HG03064 (cell line): ENCODE measurements around the gene CNMD.

Experiments used
- ATAC-seq: cut with Tn5 transposase; IDR thresholded peaks from one replicate; pipeline ENCODE4 v1.9.1; 2021; ENCODE audit warnings: low read depth; ENCODE audit not compliant: unreplicated experiment

CNMD gene

DNA sequence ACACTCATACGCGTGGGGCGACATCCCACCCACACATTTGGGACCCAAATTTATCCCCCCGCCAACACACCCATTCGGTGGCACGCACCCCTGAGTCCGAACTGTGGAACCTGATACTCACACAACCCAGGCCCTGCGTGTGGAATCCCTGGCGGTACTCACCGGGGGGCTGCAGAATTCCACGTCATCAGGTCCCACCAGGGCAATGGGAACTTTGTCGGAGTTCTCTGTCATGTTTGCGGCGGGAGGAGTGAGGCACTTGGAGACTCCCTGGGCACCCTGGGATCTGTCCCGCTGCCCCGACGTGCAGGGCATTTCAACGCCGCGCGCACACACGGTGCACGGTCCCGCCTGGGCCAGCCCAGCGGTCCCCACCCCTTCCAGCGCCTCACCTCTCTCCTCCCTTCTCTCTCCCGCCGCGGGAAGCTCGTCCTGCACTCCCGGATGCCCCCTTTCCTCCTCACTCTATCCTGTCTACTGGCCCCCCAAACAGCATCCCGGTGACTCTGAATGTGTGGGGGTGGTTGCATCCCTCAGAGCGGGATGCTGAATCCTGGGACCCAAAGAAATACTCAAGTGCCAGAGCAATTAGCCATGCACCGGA lies at the start of gene CNMD:
Gene CNMD, minus strand, starts transcription at position 353 of the 604 bp plus-strand sequence. Its CDS starts 119 bp downstream, at position 234.
- no peak for ATAC-seq

DNA sequence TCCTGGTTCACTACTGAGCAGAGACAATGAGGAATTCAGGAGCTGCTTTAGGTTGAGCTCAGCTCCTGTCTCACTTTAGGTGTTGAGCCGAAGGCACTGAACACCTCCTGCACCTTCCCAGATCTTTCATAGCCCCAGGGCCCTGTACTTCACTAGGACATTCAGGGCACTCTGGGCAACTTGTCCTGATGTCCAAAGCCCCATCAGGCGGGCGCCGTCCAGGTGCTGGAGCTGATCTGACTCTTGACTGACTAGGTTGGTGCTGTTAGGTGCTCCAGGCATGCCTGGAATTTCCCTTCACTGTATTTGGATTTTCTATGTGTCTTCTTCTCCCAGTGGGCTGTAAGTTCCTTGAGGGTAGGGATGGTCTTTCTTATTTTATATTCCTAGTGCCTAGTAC lies 48.4 kb upstream of the CNMD start:
- ATAC-seq = no peak

DNA sequence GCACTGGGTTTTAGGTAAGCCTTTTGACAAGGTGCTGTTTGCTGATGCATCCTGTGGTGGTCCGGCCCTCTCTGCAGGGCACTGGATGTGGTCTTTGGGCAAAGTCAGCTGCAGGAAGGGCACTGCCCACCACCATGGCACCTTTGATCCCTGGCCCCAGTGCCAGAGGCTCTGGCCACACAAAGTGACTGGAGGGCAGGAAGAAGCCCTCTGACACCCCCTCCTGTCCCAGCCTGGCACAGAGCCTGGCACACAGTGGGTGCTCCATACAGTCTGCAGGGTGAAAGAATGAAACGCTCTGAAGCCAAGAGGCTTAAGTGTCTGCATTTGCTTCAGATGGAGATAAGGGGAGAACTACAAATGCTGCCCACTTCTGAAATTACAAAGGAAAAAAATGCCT lies 47.6 kb upstream of the CNMD start:
- ATAC-seq = no peak

DNA sequence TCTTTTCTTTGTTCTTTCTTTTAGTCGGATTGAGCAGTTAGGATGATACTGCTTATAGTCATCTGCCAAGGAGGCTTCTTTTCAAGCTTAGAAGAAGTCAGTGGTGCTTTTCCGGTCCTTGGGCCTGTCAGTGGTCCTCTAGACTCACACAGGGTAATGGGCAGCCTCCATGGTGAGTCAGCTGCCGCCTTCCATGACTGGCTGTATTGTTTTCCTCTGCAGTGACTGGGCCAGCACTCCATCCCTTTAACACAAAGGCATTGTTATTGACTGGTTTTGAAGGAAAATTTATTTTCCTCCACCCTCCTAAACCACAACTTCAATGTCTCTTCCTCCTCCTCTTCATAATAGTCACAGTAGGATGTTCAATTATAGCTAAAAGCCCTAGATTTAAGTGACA lies 47.1 kb upstream of the CNMD start:
- ATAC-seq = no peak

DNA sequence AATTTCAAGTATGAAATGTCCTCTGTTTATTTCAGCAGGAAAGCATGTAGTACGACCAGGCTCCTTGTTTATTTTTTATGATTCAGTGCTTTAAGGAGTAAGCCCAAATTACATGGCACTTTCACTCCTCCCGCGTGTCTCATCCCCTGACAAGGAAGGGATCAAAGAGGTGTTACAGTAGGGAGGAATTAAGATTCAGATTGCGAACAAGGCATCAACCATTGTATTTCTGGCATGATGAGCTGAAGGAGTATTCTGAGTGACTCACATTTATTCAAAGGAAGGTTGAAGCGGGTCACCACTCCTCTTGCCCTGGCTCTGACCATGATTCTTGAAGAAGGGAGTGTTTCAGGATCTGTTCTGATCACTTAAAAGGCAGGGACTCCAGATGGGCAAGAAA lies 46.1 kb upstream of the CNMD start:
- no peak for ATAC-seq

DNA sequence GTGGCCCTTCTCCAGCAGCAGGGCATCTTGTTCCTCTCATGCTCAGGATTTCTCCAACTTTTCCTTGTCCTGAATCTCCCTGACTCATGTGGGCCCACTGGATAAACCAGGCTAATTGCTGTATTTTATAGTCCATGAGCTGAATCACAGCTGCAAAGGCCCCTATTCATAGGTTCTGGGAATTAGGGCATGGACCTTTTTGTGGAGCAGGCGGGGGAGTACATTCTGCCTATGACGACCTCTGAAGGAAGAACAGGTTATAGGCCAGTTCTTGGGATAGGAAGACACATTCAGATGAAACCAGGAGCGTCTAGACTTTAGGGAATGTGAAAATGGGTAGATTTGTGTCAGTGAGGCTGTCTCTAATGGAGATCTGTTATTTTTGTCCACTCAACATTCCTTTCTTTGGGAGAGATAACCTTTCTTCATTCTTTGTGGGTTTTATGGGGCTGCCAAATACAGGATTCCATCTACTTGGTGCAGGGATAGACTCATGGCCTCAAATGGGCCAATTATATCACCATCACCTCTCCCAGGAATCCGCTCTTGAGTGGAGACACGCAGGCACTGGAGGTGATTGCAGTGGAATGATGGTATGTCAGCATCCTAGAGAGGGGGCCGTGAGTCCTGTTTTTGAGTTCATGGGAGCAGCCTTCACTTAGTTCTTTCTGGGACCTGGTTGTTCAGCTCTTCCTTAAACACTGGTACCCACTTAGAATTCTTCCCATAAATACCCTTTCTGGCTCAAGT lies 45.1 kb upstream of the CNMD start:
- no peak for ATAC-seq

DNA sequence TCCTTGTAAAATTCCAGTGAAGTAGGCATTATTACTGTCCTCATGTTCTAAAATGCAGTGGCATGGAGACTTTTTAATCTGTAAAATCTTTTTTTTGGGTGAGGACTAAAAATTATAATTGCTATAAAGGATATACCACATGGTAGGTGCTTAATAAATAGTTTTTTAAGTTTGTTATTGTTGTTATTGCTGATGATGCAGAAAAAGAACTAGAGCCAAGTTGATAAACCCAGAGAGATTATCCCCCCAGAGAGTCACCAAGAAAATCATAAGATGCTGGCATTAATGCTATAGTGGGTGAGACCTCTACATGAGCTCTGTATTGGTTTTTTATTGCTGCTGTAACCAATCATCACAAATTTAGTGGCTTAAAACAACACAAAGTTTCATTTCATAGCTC lies 44.3 kb upstream of the CNMD start:
- ATAC-seq = no peak

DNA sequence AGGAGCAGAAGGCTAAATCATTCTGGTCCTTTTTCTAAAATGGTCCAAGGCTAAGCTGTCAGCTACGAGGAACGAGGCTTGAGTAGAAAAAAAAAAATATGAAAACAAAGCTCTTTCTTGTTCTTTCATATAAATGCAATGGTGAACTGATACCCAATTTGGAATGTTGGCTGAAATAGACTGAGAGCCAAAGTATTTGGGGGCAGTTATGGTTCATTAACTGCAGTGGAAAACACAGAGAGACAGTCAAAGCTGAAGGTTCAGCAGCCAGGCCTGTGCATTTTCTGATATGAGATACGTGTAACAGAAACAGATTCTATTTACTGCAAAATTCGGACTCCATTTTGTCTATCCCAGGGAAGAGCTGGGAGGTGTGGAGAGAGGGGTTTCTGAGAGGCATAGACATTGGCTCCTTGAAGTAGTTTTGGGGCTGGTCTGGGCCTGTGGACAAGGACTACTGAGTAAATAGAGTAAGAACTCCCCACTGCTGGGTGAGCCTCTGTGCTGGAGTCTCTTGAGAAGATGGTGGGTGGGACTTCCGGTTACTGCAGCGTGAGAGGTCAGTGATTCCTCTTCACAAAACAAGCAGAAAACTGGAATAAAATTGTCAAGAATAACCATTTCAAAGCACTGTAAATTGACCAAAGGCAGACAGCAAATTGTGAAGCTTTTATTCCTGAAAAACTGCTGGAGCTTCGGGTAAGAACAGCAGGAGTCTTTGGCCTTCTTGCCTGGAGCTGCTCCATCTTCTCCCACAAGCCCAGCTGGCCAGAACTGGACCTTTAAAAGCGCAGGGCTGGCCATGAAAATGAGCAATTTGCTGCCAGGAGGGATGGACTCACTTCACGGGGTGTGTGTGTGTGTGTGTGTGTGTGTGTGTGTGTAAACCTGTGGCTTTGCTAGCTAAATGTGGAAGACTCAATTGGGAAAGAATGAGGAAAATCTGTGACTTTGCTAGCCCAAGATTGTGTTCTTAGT lies 43.1 kb upstream of the CNMD start:
- ATAC-seq = no peak

DNA sequence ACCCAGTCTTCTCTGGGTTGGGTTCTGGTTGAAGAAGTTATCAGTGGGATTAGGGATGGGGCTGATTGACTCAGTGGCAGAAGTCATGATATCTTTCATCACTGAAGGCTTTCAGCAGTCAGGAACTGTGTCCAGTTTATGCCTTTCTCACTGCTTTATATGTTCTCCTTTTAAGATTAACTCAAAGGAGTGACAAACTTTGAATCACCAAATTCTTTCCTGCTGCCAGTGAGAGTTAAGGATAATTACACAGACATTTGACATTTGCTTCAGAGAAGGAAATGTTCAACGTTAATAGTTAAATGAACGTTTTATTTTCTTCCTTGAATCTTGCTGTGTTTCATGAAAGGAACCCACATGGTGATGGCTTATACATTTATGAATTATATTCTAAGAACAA lies 41.0 kb upstream of the CNMD start:
- ATAC-seq = no peak

DNA sequence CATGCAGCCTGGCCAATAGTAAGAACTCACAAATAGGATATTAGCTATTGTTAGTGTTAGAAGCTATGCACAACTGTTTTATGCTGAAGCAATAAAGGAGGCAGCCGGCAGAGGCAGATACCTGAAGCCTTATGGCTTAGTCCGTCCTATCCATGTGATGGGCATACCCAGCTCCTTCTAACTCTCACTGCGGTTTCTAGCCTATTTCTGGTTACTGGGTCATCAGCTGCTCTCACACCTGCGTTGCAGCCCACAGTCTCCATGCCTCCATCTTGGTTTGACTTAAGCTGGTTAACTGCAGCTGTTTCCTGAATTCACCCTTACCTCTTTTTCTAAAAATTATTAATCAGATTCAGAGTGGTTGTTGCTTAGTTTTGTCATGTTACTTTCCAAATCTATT lies 40.5 kb upstream of the CNMD start:
- ATAC-seq = no peak

DNA sequence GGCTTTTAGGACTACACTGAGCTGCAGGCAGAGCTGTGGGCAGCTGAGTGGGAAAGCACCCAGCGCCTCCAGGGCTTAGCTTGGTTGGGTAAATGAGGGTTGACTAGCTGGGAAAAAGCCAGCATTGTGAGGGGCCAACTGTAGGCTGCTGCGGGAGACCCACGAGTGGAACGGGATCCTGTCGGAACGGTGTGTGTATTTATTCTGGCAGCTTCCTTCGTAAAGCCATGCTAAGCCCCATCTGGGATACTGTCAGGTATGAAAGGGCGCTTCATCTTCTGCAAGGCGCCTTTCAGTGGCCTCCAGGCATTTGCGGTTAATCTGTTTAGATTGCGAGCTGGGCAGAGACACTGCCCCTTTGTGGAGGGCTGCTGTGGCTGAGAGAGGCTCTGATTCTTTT lies 39.5 kb upstream of the CNMD start:
- ATAC-seq = no peak

DNA sequence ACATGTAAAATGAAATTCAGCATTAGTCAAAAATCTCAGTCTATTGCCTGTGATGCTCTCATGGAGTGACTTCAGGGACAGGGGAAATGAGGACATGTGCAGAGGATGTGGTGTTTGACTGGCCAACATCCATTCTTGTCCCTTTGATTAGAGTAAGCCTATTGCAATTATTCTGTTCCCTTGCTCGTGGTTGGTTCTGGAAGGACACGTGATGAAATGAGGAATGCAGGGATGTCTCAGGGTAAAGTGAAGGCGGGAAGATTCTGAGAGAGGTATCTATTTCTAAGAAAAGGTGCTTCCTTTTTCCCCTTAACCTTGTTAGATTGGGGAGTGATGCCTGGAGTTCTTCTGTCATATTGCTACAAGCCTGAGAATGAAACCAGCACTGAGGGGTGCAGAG lies 37.1 kb upstream of the CNMD start:
- no peak for ATAC-seq

DNA sequence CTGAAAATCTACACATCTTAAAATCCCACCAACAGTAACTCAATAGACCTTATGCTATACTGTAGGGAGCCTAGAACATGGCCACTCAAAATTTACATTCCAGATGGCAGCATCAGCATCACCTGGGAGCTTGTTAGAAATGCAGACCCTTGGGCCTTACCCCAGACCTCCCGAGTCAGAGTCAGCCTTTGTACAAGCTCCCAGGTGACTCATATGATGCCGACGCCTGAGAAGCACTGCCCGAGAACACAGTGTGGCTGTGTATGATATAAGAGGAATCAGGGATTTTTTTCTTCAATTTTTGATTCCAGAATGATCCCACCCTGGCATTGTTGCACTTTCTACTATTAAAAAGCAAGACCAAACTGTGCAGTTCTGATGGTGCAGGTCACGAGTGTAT lies 35.9 kb upstream of the CNMD start:
- no peak for ATAC-seq

DNA sequence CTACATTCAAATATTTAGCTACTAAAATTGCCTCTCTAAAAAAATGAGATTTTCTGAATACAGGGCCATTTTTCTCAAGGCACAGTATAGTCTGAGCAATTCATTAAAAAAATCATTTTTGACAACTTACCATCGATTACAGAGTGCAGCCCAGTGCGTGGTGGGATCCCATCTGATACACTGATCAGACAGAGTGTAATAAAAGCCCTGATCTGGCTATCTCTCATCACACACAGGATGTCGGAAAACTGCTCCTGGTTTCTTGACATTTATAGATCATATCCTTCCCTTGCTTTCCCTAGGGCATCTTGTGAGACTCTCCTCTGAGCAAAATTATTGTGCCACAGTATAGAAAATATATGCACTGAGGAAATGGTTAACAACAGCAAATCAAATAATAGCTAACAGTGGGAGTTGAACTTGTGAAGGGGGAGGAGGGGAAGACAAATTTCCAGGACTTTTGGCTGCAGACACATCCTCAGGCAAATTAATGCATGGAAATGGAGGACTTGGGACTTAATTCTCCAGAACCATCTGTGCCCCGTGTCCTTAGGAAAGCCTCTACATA lies 28.4 kb upstream of the CNMD start:
- no peak for ATAC-seq

DNA sequence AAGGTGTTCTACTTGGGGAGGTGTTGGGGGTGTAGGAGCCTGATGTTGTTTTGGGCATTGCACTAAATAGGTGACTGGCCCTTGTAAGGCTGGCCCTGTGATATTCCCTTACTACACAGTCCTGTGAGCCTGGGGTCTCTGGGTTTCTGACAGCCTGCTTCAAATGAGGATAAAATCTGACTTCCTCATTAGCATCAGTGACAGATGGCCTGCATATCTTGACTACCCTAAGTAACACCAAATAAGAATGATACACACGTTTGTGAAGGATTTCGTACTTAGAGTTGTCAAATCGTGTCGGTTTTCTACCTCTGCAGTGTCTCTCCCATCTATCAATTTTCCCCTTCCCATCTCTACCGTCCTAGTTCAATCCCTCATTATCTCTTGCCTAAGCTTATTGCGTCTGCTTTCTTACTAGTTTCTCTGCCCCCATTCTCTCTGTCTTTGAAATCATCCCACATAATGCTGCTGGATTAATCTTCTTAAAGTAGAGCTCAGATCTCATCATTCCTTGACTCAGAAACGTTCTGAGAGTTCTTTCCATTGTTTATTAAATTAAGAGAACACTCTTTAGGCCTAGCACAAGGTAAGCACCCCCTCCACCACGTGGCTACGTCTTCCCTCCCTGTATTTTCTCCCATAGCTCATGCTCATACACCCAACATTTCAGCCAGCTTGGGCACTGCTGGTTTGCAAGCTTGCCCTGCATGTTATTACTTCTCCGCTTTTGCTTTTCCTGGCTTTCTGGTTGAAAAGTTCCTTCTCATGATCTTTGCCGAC lies 26.2 kb upstream of the CNMD start:
- no peak for ATAC-seq

DNA sequence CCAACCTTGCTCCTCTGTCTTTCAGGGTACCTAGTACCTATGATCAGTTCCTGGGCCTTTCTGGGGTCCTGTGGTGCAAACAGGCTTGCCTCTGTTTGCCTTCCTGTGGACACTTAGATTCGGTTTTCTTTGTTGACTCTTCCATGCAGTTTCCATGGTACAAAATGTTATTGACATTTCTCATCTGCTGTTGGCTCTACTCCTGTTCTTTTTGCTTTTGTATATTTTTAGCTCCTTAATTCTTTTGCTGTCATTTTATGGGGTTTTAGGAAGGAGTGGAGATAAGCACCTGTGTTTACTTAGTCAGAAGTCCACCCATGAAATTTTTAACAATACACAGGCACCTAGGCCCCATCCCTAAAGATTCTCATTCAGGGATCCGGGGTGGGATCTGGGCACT lies 20.5 kb upstream of the CNMD start:
- ATAC-seq = no peak

DNA sequence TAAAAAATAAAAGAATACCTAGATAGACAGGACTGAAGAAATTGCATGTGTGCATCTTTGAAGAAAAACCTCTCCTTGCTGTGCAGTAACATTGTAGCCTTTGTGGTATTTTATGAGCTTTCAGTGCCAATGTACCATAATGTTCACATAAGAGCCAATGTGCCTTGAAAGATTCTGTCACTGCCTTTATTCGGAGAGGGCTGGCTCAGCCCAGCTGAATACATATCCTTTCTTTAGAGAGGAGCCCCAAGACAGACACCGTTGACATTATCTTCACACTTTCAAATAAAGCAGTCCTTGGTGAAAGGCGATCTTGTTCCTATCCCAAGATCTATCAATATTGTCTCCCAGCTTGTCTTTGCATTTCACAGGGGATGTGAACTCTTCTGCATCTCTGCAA lies 18.5 kb upstream of the CNMD start:
- no peak for ATAC-seq

DNA sequence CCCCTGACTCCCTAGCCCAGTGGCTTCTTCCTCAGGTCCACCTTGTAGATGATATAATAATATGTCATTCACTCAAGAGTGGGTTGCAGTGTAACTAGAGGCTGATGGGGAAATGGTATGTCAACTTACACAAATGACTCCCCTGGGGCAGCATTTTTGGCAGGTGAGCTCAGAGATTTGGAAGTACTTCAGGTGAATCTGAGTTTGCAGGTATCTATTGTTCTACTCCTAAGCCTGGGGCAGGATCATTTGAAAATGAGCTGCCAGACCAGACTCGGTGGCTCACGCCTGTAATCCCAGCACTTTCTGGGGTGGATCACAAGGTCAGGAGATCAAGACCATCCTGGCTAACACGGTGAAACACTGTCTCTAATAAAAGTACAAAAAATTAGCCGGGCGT lies 11.6 kb upstream of the CNMD start:
- no peak for ATAC-seq

DNA sequence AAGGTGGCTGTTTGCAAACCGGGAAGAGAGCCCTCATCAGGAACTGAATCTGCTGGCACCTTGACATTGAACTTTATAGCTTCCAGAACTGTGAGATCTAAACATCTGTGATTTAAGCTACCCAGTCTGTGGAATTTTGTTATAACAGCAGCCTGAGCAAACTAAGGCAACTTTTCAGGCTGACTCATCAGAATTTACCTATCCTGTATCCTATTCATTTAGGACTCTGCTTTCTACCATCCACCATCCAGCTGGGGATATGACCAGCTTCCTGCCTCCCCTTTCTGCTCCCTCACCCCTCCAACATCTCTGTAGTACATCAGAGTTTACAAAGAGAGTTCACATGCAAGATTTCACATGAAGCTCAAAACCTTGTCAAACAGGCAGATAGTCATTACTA lies 11.1 kb upstream of the CNMD start:
- no peak for ATAC-seq

DNA sequence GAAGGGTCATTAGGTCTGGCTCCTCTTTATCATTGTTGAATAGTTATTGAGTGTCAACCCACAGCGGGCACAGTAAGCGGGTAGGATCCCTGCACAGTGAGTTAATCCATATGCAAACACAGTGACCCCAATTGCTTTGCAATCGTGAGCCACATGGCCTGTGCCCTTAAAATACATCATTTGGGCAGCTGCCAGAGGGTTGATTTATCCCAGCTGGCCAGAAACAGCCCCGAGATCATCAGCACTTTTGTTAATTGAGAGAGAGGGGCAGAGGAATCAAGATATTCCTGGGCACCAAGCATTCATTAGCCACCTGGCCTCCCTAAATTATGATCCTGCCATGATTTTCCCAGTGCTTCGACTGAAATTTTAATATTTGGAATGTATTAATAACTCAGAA lies 9.8 kb upstream of the CNMD start:
- no peak for ATAC-seq
